Subcutaneous preadipocyte (primary cell): ENCODE data around the gene OSBP2. TPM values are rescaled to one million over a fixed set of nuclear protein-coding genes. Genes with fewer than 3 reads are reported as not detected.

Experiments
- small RNA-seq: library from RNA; depleted of rRNA; stranded (forward); fragments of <200 nt; gene quantifications from one replicate; pipeline ENCODE3, GENCODE V24; 2012
- total RNA-seq: library from RNA; depleted of rRNA; stranded (reverse); fragments of >200 nt; gene quantifications from 2 replicates; pipeline ENCODE4 v1.2.3, GENCODE V29; 2012

Gene OSBP2
- total RNA-seq, result 2.9 and 20.1 TPM in 2 replicates

GRCh38 chr22:30694640-30695350 is at the start of gene OSBP2:
TSS of gene OSBP2 (plus strand) at chr22:30694874. CDS start at chr22:30694910, 36 bp downstream.

GRCh38 chr22:30667494-30668385 is 26.9 kb upstream of the OSBP2 start, which contains the start of gene DUSP18:
TSS of gene DUSP18 (minus strand) at chr22:30667875. CDS start at chr22:30664003, 3,872 bp downstream.

Small RNAs within 50 kb of the gene (small RNA-seq; reads per million reads assigned to genes)
- 3.3 reads per million, percentile 88 among the genes with 10 or more reads in this experiment for gene MIR3200

Other genes starting within 250 kb of the OSBP2 start
- not detected in 2 replicates for gene SEC14L3, start 222.9 kb upstream of the OSBP2 start, total RNA-seq
- 0.78 and 1.1 TPM in 2 replicates for gene SEC14L4, start 189.2 kb upstream of the OSBP2 start, total RNA-seq
- gene SEC14L6, start 148.1 kb upstream of the OSBP2 start, total RNA-seq, result under 0.01 TPM in 1 of 2 replicates, not detected in the other
- not detected in 2 replicates for gene GAL3ST1, start 120.2 kb upstream of the OSBP2 start, total RNA-seq
- 113 and 115 TPM in 2 replicates for gene PES1, start 103.0 kb upstream of the OSBP2 start, total RNA-seq
- 7.7 and 11.3 TPM in 2 replicates for gene TCN2, start 87.7 kb upstream of the OSBP2 start, total RNA-seq
- gene SLC35E4, start 59.1 kb upstream of the OSBP2 start, total RNA-seq, result 25.0 and 103 TPM in 2 replicates
- gene DUSP18, start 27.0 kb upstream of the OSBP2 start, total RNA-seq, result 10.3 and 21.1 TPM in 2 replicates